ENCODE measurements around the gene ANKDD1B. TPM values are rescaled to one million over a fixed set of nuclear protein-coding genes. Genes with fewer than 3 reads are reported as not detected.

Gene ANKDD1B
- polyA plus RNA-seq, 1 of the 3 experiments (the other 2 are of a cell fraction): 0.12 TPM

DNA sequence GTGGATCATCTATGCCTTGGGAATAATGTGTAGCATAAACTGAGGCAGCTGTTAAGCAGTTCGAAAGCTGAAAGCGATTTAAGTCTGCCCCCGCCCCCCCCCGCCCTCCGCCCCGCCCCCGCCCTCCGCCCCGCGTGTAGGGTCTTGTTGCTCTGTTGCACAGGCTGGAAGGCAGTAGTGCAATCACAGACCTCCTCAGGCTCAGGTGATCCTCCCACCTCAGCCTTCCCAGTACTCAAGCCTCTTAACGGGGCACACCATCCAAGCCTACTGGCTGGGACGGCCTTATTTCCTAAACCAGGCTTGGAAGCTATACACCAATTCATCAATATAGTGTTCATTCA, 945 bp downstream of the ANKDD1B start (continued):
- no peak for TF ChIP-seq FOXJ3 (CRISPR knock-in tag; IDR thresholded peaks at IDR 0.05)
- TF ChIP-seq, protein P1, sequence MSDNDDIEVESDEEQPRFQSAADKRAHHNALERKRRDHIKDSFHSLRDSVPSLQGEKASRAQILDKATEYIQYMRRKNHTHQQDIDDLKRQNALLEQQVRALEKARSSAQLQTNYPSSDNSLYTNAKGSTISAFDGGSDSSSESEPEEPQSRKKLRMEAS (IDR thresholded peaks at IDR 0.05; ENCODE audit: low read depth): no peak
- TF ChIP-seq GATA2 (CRISPR knock-in tag; IDR thresholded peaks at IDR 0.05): no peak

DNA sequence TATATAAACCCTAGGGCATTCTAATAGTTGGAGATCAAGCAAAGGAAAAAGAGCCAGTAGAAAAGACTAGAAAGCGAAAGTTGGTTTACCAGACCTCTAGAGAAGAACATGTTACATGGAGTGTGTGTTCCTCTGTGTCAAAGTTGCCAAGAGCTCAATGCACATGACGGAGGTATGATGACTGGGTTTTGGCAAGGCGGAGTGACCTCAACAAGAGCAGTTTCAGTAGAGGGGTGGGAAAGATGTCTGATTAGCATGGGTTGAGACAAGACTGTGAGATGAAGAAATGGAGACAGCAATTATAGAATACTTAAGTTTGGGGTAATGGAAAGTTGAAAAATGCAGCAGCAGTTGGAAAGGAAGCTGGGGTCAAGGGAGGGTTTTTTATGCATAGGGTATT, 1.6 kb downstream of the ANKDD1B start:
- Histone ChIP-seq H3K9me3 (no peaks in the 10 kb centered on the region), H2AFZ (ENCODE audit: low read depth) (no peak overlapping the region), H3K36me3 (replicated peaks in 1 of 2; ENCODE audit: control insufficient read depth in 1 of 2, insufficient read depth in 2 of 2, low read length in 1 of 2) (peaks cover 2 to 4% of the 10 kb centered on the region in 2 experiments), H3K27me3 (ENCODE audit: insufficient read depth) (no peaks in the 10 kb centered on the region), H4K20me1 (ENCODE audit: insufficient read depth) (no peaks in the 10 kb centered on the region), H3K4me1 (ENCODE audit: control insufficient read depth in 1 of 2, insufficient read depth in 2 of 2, low read depth in 1 of 2, low read length in 1 of 2) (peaks cover 0 to 2% of the 10 kb centered on the region in 2 experiments; a peak in 1 of 4 replicates), H3K9ac (no peak overlapping the region), H3K4me3 (ENCODE audit: low read depth in 2 of 2, low read length in 1 of 2) (no peak overlapping the region), H3K9me2 (no peaks in the 10 kb centered on the region), H3K79me2 (ENCODE audit: insufficient read depth) (no peaks in the 10 kb centered on the region), H3K27ac (ENCODE audit: low read depth in 2 of 2, low read length in 1 of 2) (no peak overlapping the region), H3F3A (replicated peaks; ENCODE audit: insufficient read depth) (no peaks in the 10 kb centered on the region), H3K4me2 (no peak overlapping the region)
- TF ChIP-seq FOXM1 (IDR thresholded peaks at IDR 0.05; ENCODE audit: low read depth): no peak
- TF ChIP-seq MEF2A (IDR thresholded peaks at IDR 0.05; ENCODE audit: borderline replicate concordance, low read depth): no peak
- TF ChIP-seq MXI1 (IDR thresholded peaks at IDR 0.05; ENCODE audit: low read depth, low read length): no peak
- TF ChIP-seq, protein P2, sequence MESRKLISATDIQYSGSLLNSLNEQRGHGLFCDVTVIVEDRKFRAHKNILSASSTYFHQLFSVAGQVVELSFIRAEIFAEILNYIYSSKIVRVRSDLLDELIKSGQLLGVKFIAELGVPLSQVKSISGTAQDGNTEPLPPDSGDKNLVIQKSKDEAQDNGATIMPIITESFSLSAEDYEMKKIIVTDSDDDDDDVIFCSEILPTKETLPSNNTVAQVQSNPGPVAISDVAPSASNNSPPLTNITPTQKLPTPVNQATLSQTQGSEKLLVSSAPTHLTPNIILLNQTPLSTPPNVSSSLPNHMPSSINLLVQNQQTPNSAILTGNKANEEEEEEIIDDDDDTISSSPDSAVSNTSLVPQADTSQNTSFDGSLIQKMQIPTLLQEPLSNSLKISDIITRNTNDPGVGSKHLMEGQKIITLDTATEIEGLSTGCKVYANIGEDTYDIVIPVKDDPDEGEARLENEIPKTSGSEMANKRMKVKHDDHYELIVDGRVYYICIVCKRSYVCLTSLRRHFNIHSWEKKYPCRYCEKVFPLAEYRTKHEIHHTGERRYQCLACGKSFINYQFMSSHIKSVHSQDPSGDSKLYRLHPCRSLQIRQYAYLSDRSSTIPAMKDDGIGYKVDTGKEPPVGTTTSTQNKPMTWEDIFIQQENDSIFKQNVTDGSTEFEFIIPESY (IDR thresholded peaks at IDR 0.05; ENCODE audit: borderline replicate concordance, low read depth): no peak
- TF ChIP-seq TEAD4 (IDR thresholded peaks at IDR 0.05; ENCODE audit: borderline replicate concordance, insufficient read depth): no peak
- no peak for TF ChIP-seq RXRA (IDR thresholded peaks at IDR 0.05; ENCODE audit: borderline replicate concordance, low read depth)
- TF ChIP-seq GATA2 (CRISPR knock-in tag; IDR thresholded peaks at IDR 0.05): no peak
- no peak for TF ChIP-seq RFX5 (IDR thresholded peaks at IDR 0.05; ENCODE audit: low read length)
- no peak for TF ChIP-seq SMC3 (IDR thresholded peaks at IDR 0.05; ENCODE audit: low read depth, low read length)
- TF ChIP-seq FOXJ3 (CRISPR knock-in tag; IDR thresholded peaks at IDR 0.05): no peak
- no peak for TF ChIP-seq RAD21 (IDR thresholded peaks at IDR 0.05; ENCODE audit: low read length)
- TF ChIP-seq, protein P1 (IDR thresholded peaks at IDR 0.05; ENCODE audit: low read depth): no peak
- no peak for TF ChIP-seq CHD2 (IDR thresholded peaks at IDR 0.05; ENCODE audit: low read length, partially characterized antibody)
- TF ChIP-seq RCOR1 (IDR thresholded peaks at IDR 0.05; ENCODE audit: low read length): no peak
- no peak for TF ChIP-seq NFIC (IDR thresholded peaks at IDR 0.05; ENCODE audit: borderline replicate concordance)
- TF ChIP-seq YY1 (IDR thresholded peaks at IDR 0.05; ENCODE audit: low read depth): no peak
- no peak for TF ChIP-seq TCF12 (IDR thresholded peaks at IDR 0.05)
- CTCF ChIA-PET: interaction anchor here (0.8 kb wide), 1 partner anchor 12 kb away, joined by 3 read pairs; no protein-coding TSS in a partner anchor
- POLR2A ChIA-PET: no interaction called here
- no peak for DNase-seq
- WGBS (ENCODE audit: low lambda C conversion rate): 93% methylated on average over 3 of the region's 3 CpGs

Data from SK-N-SH (cell line).